HG03432 (cell line): ENCODE results near the gene CFAP20.

Experiments
- ATAC-seq: cut with Tn5 transposase; IDR thresholded peaks from one replicate; pipeline ENCODE4 v1.9.1; 2021; ENCODE audit warnings: mild to moderate bottlenecking, moderate library complexity; ENCODE audit not compliant: unreplicated experiment

CFAP20 gene

DNA sequence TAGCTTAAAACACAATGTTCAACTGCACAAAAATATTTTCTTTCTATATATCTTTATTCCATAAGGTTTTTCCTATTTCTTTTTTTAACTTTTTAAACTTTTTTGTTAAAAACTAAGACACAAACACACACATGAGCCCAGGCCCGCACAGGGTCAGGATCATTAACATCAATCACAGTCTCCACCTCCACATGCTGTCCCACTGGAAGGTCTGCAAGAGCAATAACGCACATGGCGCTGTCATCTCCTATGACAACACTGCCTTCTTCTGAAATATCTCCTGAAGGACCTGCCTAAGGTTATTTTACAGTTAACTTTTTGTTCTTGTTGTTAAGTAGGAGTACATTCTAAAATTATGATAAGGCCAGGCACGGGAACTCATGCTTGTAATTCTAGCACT is 4.1 kb downstream of the CFAP20 start:
- no peak for ATAC-seq

DNA sequence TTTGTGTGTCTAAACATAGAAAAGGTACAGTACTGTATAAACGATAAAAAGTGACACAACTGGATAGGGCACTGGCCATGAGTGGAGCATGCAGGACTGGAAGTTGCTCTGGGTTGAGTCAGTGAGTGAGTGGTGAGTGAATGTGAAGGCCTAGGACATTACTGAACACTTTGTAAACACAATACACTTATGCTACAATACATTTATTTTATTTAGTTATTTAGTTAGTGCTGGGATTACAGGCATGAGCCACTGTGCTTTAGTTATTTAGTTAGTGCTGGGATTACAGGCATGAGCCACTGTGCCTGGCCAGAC is 4.6 kb downstream of the CFAP20 start:
- no peak for ATAC-seq

DNA sequence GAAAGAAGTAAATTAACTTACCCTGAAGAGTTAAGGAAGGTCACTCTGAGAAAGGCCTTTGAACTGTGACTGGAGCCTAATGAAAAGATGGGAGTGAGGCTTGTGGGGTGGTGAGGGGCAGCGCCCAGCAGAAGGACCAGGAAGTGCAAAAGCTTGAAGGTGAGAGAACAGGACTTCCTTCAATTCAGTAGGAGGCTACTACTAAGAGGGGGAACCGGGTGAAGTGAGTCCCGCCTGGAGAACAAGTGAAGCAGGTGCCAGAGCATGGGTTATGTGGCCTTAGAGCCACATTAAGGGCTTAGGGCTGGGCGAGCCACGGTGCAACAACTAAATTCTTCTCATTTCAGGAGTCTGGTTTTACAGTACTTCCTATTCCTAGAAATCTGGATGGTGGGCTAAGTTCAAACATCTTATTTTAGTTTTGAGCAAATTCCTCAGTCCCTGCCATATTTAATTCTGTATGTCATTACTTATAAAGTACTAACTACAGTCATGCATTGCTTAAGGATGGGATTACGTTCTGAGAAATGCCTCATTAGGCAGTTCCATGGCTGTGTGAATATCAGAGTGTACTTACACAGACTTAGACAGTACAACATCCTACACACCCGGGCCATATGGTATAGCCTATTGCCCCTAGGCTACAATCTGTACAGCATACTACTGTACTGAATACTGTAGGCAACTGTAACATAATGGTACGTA is 5.1 kb downstream of the CFAP20 start:
- no peak for ATAC-seq

DNA sequence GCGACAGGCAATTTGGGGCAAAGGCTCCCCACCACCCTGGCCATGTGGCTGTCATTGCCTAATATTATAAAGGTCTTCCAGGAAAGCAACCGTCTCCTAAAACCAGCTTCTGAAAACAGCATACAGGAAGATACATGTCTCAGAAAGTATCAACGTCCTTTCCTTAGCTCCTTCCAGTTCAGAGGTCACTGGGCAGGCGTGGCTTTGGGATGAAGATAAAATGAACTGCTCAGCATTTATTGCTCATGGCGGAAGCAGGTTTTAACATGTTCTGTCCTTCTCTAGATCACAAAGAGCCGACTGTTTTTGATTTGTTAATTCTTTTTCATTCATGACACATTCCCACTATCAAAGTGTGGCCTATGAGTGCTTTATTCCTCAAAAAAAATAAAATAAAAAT is 8.0 kb downstream of the CFAP20 start:
- ATAC-seq, result no peak

DNA sequence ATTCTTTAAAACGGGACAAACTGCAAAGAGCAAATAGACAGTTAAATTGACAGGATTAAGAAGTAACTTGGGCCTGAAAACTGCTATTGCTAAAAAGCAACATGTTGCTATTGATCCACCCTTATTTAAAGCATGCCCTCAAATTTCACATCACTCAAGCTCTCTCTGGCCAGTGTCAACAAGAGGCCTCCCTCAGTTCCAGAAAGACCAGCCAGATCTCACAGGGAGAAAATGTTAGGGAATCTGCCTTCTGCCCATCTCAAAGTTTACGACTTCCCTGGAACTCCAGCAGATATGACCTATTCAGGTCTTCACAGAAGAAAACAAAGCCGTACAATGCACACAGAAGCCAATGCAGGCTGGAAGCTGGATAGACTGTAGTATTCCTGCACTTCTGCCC is 8.9 kb downstream of the CFAP20 start:
- no peak for ATAC-seq

DNA sequence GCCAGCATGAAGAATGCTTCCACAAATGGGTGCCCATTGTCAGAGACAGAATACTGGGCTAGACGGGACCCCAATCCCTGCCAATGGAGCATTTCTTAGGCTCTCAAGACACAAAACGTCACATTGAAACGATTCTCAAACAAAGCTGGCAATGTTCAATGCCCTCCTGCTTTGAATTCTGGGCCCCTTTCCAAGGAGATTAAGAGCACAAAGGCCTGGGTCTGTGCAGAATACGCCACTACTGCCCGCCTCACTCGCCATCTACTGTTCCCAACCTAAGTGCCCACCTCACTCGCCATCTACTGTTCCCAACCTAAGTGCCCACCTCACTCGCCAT is 9.7 kb downstream of the CFAP20 start:
- no peak for ATAC-seq

DNA sequence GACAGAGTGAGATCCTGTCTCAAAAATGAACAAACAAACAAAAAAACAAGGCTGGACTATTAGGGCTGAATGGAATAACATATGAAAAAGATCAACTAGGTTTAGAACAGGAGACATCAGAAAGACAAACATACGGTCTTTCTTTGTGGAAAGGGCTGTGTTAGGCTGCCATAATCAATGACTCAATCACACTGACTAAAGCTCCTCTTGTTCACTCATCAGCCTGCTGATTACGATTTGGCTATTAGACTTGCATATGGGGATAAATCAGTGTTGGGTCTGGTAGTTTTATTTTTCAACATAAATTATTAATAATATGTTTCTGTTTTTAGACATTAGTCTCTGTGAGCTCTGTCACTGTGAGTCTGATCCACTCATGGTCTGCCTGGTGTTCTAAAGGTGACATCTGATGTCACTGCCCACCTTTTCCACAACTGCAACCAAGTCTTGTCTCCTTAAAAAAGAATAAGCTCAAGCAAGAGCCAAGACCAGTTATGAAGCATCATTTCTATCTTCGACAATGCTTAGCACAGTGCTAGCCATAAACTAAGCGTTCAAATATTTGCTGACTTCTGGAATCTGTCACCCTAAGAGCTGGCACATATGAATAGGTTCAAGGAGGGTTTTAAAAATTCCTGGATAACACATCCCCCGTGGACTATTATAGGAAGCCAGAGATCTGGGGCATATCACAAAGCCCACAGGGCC is 10.2 kb downstream of the CFAP20 start:
- ATAC-seq, result no peak

DNA sequence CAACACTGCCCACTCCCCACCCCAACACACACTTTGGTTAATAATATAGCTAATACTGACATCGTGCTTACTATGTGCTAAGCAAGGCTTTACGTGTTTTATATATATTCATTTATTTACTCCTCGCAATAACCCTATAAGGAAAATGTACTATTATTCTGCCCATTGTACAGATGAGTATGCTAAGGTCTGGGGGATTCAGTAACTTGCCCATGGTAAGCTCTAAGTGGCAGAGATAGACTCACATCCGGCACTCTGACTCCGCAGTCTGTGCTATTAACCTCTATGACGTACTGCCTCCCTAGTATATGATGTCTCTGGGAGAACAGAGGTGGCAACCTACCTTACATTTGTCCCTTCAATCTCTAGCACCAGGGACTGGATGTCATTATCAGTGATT is 12.7 kb downstream of the CFAP20 start:
- ATAC-seq, result no peak

DNA sequence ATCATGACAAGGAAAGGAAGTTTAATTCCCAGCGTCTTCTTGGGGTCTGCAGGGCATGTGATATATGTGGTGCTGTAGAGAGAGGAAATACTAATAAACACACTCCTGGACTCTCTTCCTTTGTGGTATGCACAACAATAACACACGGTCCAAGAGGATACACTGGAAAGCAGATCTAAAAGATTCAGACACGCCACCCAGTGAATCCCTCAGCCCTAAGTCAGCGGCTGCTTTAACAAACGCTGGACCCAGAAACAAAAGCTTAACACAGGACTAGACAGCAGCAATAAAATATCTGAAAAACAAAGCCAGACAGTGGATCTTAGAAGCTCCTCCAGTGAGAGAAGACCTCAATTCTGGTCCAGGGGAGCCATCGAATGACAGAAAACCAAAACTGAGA is 13.1 kb downstream of the CFAP20 start:
- no peak for ATAC-seq

DNA sequence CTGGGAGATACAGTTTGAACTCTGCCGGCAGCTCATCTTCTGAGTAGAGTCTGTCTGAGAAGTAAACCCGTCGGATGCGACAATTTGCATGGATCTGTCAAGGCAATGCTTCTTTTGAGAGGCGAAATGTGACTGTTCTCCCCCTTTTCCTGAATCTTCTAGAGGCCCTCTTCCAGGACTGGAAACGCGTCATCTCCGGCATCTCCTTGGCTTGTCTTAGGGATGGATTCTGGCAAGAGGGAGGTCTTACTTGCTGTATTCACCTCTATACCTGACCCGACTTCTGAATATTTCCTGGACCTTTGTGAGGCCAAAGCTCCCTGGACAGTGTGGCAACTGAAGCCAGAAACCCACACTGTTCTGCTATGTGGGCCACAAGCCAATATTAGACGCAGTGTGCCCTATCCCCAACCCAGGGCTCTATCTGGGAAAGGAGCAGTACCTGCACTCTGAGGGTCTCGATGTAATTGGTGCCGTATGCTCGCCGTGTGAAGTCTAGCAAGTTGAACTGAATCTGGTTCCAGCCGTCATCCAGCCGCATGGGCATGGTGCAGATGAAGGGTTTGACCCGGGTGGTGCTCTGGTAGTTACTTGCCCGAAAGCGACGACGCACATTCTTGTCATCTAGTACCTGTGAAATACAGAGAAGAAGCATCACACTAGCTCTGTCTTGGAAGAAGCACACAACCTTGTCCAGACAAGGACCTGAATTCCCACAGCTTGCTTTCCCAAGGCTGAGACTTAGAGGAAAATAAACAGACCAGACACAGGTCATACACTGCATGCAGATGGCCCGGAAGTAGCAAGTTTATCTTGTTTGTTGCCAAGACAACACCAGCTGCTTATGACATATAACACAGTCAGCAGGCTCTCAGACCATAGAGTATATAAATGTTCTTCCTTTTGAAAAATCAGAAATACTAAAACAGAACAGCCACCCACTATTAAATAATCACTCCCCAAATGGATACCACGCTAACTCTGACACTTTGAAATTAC is 14.1 kb downstream of the CFAP20 start:
- no peak for ATAC-seq

DNA sequence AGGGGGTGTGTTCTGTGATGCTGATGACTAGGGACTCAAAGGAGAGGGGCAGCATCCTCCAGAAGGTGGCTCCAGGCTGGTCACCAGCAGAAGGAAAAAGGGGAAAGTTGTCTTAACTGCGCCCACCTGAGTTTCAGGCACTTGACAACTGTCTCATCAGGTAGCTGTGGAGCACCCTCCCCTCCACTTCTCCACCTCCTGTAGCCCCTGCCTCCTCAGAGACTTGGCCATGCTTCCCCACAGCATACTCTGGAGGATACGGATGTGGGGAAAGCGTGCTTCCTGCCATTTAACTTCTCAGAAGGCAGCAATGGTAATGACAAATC is 17.9 kb downstream of the CFAP20 start:
- ATAC-seq, result no peak

DNA sequence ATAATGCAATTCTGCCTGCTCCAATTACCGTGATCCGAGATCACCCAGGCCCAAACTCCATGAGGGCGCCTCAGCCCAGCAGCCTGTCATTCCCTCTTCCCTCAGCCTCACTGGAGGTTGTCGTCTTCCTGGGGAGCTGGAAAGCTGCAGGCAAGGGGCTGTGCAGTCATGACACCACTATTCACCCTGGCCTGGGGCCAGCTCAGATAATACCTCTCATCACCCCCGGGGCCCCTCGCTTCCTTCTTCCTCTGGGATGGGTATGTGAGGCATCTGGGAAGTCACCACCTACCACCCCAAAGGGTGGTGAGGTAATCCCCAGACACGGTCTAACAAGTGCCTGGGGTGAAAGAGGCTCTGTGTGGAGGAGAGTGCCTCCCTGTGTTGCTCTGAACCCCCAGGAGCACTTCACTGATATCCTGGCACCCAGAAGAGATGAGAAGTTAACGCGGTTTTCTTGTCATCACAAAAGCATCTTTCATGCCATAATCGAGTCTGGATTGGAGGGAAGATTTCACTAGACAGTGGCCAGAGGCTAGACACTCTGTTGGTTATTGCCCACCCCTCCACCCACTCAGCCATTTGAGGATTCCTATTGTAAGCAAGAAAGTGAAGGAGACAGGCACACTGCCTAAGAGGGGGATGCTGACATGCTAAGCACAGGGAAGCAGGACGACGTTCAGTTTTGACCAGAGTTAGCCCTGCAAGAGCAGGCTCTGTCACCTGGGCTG is 18.4 kb downstream of the CFAP20 start:
- ATAC-seq, result no peak

DNA sequence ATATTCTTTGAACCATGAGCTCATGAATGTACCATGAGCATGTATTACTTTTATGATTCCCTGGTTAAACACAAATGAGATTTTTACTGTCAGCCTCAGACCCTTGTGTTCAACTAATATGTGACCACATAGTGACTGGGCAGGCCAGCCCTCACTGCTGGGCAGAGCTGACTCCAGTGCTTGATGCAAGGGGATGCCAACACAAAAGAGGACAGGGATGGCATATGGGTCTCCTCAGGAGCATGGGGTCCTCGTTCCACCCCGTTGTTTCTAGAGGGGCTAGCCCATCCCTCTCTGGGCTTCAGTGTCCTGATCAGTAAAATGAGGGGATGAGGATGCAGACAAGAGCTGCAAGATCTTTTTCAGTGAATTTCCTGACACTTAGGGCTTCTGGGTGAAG is 19.3 kb downstream of the CFAP20 start:
- no peak for ATAC-seq

DNA sequence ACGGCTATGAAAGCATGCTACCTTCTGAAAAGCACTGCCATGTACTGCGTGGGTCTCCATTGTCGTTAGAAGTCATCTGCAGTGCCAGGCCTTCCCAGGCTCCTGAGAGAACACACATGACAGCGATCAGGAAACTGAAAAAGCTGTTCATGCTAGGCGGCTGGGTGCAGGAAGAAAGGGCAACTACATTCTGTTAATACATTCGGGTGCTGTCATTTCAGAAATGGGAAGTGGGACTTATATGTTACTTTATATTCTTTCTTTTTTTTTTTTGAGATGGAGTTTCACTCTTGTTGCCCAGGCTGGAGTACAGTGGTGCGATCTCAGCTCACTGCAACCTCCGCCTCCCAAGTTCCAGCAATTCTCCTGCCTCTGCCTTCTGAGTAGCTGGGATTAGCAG is 19.9 kb downstream of the CFAP20 start:
- ATAC-seq, result peak; percentile 59

DNA sequence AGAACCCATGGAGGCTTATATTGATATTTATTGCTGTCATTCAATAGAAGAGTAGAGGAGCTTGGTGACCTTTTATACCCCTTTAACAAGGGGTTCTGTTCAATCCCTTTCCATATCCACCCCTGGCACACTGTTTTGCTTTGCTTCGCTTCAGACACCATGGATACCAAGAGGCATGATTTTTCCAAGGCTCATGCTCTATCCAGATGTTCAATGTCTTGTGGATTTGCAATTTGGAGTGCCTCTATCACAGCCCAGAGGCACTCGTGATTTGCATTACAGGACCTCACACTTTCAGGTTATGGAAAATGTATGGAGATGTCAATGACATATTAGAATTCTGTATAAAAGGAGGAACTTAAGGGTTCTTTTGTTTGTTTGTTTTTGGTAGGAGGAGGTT is 21.5 kb downstream of the CFAP20 start:
- no peak for ATAC-seq

DNA sequence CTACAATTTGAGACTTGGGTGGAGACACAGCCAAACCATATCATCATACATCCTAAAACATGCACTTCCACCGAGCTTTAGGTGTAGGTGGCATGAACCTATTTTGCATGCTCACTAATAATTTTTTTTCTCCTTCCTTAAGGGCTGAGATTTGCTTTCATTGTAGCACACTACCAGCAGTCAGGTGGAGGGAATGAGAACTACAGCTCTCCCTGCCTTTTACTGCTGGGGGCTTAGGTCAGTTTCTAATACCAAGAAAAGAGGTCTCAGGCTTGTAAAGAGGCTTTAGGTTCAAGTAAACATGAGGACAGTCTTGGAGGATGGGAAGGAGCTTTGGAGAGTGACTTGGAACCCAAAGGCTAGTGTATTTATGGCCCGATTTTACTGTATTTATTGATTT is 22.0 kb downstream of the CFAP20 start:
- ATAC-seq, result no peak

DNA sequence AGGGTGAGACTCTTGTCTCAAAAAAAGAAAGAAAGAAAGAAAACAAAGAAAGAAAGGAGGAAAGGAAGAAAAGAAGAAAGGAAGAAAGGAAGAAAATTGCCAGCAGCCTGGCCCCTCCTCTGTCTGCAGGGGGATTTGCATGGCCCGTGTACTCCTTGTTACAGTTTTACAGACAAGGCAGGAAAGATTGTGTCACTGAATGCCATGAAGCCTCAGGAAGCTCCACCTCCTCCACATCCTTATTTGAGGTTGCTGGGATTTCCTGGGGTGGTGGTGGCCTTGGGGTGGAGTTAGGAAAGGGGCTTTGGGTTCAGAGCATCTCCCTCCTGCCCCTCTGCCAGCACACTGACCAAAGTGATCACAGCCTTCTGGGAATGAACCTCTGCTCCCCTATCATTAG is 23.6 kb downstream of the CFAP20 start:
- no peak for ATAC-seq

DNA sequence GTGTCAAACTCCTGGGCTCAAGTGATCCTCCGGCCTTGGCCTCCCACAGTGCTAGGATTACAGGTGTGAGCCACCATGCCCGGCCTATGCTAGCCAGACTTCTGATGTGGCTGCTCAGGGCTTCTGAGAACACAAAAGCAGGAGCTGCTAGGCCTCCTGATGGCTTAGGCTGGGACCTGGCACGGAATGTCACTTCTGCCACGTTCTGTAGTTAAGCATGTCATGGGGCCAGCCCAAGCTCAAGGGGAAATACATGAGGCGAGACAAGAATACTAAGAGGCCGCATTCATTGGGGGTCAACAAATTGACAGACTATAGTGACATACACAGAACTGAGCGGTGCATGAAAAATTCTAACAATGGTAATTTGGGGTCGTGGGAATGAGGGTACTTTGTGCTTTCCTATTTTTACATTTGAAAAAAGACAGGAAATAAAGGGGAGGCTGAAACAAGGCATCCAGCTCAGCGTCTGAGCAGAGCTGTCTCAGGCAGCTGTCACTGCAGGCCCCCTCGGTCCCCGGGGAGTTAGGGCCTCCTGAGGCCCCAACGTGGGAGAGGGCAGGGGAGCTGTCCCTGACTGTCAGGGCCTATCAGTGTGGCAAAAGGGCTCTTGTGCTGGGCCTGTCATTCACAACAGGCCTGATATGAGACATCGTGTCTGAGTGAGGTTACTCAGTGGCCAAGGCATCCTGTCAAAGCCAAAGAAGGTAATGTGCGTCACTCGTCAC is 26.4 kb downstream of the CFAP20 start:
- ATAC-seq, result peak; percentile 83

DNA sequence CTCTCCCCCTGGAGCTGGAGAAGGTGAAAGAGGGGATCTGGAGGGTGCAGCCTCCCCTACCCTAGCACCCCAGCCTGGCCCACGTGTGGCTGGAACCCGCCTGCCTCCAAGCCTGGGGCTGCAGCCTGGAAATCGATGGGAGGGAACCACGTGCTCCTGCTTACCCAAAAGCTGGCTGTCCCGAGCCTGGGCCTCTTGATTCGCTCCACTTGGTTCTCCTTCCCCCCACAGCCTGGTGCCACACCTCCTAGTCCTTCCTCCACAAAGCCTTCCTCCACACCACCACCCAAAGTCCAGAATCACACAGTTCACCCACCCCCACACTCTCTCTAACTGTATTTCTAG is 29.3 kb downstream of the CFAP20 start:
- no peak for ATAC-seq

DNA sequence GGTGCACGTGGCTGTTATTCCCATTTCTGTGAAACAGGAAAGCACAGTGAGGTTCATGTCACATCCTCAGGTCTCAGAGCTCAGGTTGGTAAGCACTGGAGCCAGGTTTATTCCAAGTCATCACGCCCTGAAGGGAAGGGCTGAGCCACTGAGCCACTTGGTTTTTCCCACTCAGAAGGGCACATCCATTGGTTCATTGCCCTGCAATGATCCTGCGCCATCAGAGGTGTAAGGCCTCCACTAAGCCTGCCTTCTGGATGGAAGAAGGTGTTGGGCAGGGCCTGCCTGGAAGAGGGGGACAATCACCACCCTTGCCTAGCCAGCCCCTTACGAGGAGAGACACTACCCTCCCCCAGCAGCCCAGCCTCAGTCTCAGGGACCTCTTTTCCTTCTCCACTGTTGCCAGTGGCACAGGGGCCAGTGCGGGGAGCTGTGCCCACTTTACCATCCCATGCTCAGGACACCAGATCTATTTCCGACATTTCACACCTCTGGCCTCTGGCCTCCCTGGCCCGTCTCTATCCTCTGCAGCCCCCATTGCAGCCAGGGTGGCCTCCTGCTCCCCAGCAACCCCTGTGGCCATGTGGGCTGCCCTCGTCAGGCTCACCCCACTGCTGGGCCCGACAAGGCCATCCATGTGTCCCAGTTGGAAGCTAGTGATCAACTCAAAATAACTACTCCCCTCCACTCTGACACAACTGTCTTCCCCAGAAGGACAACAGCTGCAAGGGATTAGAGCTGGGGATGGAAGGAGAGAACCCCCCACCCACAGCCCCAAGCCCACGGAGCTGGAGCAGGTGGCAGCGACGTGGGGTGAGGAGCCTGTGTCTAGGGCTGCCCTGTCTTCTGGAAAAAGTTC is 29.9 kb downstream of the CFAP20 start:
- ATAC-seq, result no peak
